Left ventricle myocardium inferior (tissue), 1 donor: ENCODE results near the gene GRIK1. TPM values are rescaled to one million over a fixed set of nuclear protein-coding genes. Genes with fewer than 3 reads are reported as not detected.
"Not testable (repeated sequence)": the region's sequence is repeated elsewhere in the genome, so short reads cannot be mapped to it uniquely, and the experiment has no call there.

Experiments used
- DNase-seq: peaks from one replicate; pipeline ENCODE4 v3.0.0-alpha.2; 2020
- H3K27ac ChIP-seq: fragments of 200-600 bp; replicated peaks from 2 replicates; pipeline ENCODE4 v1.8.0; 2021
- H3K27me3 ChIP-seq: fragments of 200-600 bp; 2 replicates; pipeline ENCODE4 v1.8.0; 2021; ENCODE audit warnings: low read depth
- H3K36me3 ChIP-seq: fragments of 200-600 bp; 2 replicates; pipeline ENCODE4 v1.8.0; 2021
- H3K4me1 ChIP-seq: fragments of 200-600 bp; 2 replicates; pipeline ENCODE4 v1.8.0; 2021
- H3K4me3 ChIP-seq: fragments of 200-600 bp; 2 replicates; pipeline ENCODE4 v1.8.0; 2021; ENCODE audit warnings: mild to moderate bottlenecking, moderate library complexity
- H3K9me3 ChIP-seq: fragments of 200-600 bp; replicated peaks from 2 replicates; pipeline ENCODE4 v1.8.0; 2021
- intact Hi-C: fragments of 100-400 bp; cut with micrococcal nuclease; formaldehyde crosslinking; loops from one replicate; pipeline ENCODE4 v1.11.0; 2022
- total RNA-seq: library from RNA; stranded (reverse); fragmentation: NEBNext Ultra II Directional; extraction: Animal tissue kit (Norgen Biotek cat#: 25700); gene quantifications from one replicate; pipeline ENCODE4 v1.2.1, GENCODE V29; 2021
- TF ChIP-seq, protein P1 (sequence below): fragments of 200-600 bp; IDR thresholded peaks from 2 replicates; pipeline ENCODE4 v1.8.0; 2021; ENCODE audit warnings: antibody characterized with exemption, mild to moderate bottlenecking, borderline replicate concordance
- donor health status: DM: no; HTN: yes; CAD: no; lungs with severe emphysema.

The GRIK1 gene
- total RNA-seq, 1 donor from 2014 or later: not detected

DNA sequence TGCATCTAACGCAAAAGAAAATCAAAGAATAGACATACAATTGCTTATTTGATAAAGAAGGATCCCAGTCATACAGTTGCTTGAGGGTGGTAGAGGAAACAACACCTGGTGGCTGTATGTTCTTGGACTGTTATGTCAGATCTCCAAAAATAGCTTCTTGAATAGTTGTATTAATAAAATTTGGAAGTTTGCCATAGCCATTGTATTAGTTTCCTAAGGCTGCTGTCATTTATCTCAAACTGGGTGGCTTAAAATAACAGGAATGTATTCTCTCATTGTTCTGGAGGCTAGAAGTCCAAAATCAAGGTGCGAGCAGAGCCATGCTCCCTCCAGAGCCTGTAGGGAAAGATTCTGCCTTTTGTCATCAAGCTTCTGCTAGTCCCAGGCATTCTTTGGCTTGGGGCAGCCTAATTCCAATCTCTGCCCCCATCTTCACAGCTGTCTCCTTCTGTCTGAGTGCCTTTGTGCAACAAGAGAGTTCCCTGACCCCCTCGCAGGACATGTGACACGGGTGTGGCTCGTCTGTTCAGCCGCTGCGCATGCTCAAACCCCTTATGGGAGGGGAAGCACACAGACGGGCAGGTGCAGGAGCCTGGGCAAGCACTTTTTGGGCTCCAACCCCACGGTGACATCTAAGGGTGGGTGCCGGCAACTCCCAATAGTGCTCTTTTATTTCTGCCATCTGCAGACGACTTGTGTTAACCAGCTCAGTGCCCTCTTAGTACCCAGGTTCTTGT, 21.7 kb upstream of the GRIK1 start:
- H3K4me3 ChIP-seq: no peak overlapping the region
- peak overlapping the region; percentile 11 for H3K27ac ChIP-seq
- no peak for DNase-seq

DNA sequence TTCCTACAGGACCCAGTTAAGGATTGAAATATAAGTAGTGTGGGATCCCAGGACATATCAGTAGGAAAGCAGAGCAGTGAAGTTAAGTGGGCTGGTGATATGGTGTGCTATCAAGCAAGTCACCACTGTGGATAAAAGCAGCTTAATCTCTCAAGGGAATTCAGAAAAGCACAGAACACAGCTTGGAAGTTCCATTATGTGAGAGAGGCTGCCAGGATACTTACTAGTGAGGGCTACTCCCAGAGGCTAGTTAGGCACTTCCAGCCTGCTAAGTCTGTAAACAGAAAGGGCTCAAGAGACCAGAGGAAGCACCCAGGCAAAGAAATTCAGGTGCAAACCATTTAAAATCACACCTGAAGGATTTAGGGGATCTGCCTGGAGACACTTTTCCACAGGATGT, 18.8 kb upstream of the GRIK1 start:
- no peak for DNase-seq
- intact Hi-C loops: no loop called here

More for the DNA sequence above, 21.7 kb upstream of the GRIK1 start:
- intact Hi-C loops: no loop called here
- no peaks in the 10 kb centered on the region for H3K9me3 ChIP-seq
- peaks cover 4% of the 10 kb centered on the region for H3K4me1 ChIP-seq
- no peaks in the 10 kb centered on the region for H3K36me3 ChIP-seq
- no peaks in the 10 kb centered on the region for H3K27me3 ChIP-seq
- TF ChIP-seq, protein P1, sequence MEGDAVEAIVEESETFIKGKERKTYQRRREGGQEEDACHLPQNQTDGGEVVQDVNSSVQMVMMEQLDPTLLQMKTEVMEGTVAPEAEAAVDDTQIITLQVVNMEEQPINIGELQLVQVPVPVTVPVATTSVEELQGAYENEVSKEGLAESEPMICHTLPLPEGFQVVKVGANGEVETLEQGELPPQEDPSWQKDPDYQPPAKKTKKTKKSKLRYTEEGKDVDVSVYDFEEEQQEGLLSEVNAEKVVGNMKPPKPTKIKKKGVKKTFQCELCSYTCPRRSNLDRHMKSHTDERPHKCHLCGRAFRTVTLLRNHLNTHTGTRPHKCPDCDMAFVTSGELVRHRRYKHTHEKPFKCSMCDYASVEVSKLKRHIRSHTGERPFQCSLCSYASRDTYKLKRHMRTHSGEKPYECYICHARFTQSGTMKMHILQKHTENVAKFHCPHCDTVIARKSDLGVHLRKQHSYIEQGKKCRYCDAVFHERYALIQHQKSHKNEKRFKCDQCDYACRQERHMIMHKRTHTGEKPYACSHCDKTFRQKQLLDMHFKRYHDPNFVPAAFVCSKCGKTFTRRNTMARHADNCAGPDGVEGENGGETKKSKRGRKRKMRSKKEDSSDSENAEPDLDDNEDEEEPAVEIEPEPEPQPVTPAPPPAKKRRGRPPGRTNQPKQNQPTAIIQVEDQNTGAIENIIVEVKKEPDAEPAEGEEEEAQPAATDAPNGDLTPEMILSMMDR: no peak

DNA sequence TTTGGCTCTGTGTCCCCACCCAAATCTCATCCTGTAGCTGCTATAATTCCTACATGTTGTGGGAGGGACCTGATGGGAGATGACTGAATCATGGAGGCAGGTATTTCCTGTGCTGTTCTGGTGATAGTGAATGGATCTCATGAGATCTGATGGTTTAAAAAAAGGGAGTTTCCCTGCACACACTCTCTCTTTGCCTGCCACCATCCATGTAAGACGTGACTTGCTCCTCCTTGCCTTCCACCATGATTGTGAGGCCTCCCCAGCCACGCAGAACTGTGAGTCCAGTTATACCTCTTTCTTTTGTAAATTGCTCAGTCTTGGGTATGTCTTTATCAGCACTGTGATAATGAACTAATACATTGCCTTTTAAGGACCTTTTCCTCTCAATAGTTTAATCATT, 18.2 kb upstream of the GRIK1 start:
- intact Hi-C loops, H3K36me3 ChIP-seq, H3K4me3 ChIP-seq: not testable (repeated sequence)

More for the DNA sequence above, 18.8 kb upstream of the GRIK1 start:
- H3K9me3 ChIP-seq: no peaks in the 10 kb centered on the region
- H3K36me3 ChIP-seq: no peaks in the 10 kb centered on the region
- H3K27ac ChIP-seq: no peak overlapping the region
- H3K4me1 ChIP-seq: peaks cover 4% of the 10 kb centered on the region
- TF ChIP-seq, protein P1: no peak
- H3K27me3 ChIP-seq: no peaks in the 10 kb centered on the region
- H3K4me3 ChIP-seq: no peak overlapping the region

DNA sequence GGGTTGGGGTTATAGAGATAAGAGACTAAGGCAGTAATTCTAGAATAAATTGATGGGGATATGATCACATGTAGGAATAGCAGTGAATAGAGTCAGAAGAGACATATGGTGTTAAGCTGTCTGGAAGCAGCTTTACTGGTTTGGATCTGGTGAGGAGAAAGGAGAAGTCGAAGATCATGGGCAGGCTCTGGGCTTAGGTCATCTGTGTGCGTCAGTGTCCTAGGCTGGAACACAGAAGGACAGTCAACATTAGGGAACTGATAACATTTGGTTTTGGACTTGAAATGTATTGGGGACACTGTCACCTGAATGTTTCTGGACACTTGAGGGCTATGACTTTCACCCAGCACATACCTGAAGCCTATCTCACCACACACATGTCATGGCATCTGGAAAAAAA, 13.9 kb upstream of the GRIK1 start:
- no peak for DNase-seq
- TF ChIP-seq, protein P1: no peak
- peaks cover 7% of the 10 kb centered on the region for H3K27me3 ChIP-seq
- H3K27ac ChIP-seq: no peak overlapping the region
- H3K4me3 ChIP-seq: no peak overlapping the region
- intact Hi-C loops: no loop called here
- H3K36me3 ChIP-seq: no peaks in the 10 kb centered on the region
- H3K9me3 ChIP-seq: no peaks in the 10 kb centered on the region
- no peaks in the 10 kb centered on the region for H3K4me1 ChIP-seq

More for the DNA sequence above, 18.2 kb upstream of the GRIK1 start:
- not testable (repeated sequence) for H3K27ac ChIP-seq, H3K4me1 ChIP-seq, H3K27me3 ChIP-seq, H3K9me3 ChIP-seq, DNase-seq

DNA sequence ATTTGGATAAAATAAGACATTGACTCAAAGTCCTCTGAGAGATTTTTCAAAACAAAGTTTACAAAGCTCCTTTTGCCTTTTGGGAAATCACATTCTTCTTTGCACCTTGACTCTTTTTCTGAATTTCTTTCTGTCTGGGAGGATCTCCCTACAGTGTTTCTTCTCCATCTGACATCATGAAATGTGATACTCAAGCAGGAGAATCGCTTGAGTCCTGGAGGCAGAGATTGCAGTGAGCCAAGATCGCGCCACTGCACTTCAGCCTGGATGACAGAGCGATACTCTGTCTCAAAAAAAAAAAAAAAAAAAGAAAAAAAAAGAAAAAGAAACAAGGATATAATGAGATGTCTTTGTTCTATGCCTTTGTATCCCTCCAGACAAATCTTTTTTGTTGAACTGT, 13.3 kb upstream of the GRIK1 start:
- intact Hi-C loops: no loop called here
- Histone ChIP-seq H3K27me3 (peaks cover 7% of the 10 kb centered on the region), H3K9me3 (no peaks in the 10 kb centered on the region), H3K27ac (no peak overlapping the region), H3K36me3 (no peaks in the 10 kb centered on the region), H3K4me3 (no peak overlapping the region), H3K4me1 (no peaks in the 10 kb centered on the region)
- no peak for DNase-seq
- TF ChIP-seq, protein P1: no peak

DNA sequence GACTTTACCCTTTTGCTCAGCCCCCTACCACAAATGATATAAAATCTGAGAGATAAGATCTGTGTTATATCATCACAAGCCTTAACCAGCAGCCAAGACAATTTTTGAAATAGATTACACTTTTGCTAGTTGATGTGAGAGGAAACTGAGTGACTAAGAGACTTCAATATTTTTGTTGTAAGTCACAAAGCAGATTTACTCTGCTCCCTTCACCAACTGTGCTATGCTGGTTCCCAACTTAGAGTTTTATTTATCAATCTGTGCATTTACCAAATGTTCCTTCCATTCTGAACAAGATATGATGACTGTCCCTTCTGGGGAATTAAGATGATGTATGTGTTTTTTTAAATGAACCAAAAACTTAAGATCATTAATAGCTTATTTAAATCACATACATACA, 12.1 kb upstream of the GRIK1 start:
- H3K27me3 ChIP-seq: peaks cover 7% of the 10 kb centered on the region
- DNase-seq: no peak
- no peak overlapping the region for H3K27ac ChIP-seq
- intact Hi-C loops: no loop called here
- TF ChIP-seq, protein P1: no peak
- H3K4me3 ChIP-seq: no peak overlapping the region
- H3K36me3 ChIP-seq: no peaks in the 10 kb centered on the region
- H3K9me3 ChIP-seq: no peaks in the 10 kb centered on the region
- H3K4me1 ChIP-seq: no peaks in the 10 kb centered on the region
